HEK293T (cell line): ENCODE results near the gene PPP2R3A.
"Not testable (repeated sequence)": the region's sequence is repeated elsewhere in the genome, so short reads cannot be mapped to it uniquely, and the experiment has no call there.

Experiments
- CTCF ChIA-PET: fragments of 350-600 bp; formaldehyde crosslinking; extraction: SDS; loops from one replicate; lab custom pipeline; 2021; ENCODE audit warnings: antibody characterized with exemption, inconsistent platforms; lab: Yijun Ruan, JAX
- POLR2A ChIA-PET: fragments of 350-600 bp; formaldehyde crosslinking; extraction: SDS; loops from one replicate; lab custom pipeline; 2020; ENCODE audit warnings: antibody characterized with exemption, inconsistent platforms; lab: Yijun Ruan, JAX
- DNase-seq: peaks from one replicate; pipeline ENCODE4 v3.0.0; 2012; ENCODE audit warnings: mixed read lengths; ENCODE audit errors: extremely low spot score
- ARNT ChIP-seq: fragments of 450-650 bp; IDR thresholded peaks from 2 replicates; pipeline ENCODE4 v1.6.1; 2017; ENCODE audit warnings: mild to moderate bottlenecking
- BHLHE40 ChIP-seq: fragments of 450-650 bp; IDR thresholded peaks from 2 replicates; pipeline ENCODE4 v1.6.1; 2016; ENCODE audit warnings: mild to moderate bottlenecking, moderate library complexity, borderline replicate concordance
- CTBP1 ChIP-seq: fragments of 450-650 bp; IDR thresholded peaks from 2 replicates; pipeline ENCODE4 v1.6.1; 2016; ENCODE audit warnings: borderline replicate concordance
- ELF4 ChIP-seq: fragments of 450-650 bp; IDR thresholded peaks from 2 replicates; pipeline ENCODE4 v1.6.1; 2017; ENCODE audit warnings: antibody characterized with exemption
- FOXA1 ChIP-seq: fragments of 450-650 bp; IDR thresholded peaks from 2 replicates; pipeline ENCODE4 v1.6.1; 2016; ENCODE audit warnings: mild to moderate bottlenecking
- FOXK2 ChIP-seq: fragments of 450-650 bp; IDR thresholded peaks from 2 replicates; pipeline ENCODE4 v1.6.1; 2016; ENCODE audit warnings: mild to moderate bottlenecking
- FOXM1 ChIP-seq: fragments of 450-650 bp; IDR thresholded peaks from 2 replicates; pipeline ENCODE4 v1.6.1; 2017; ENCODE audit warnings: mild to moderate bottlenecking, borderline replicate concordance
- HDGF ChIP-seq: fragments of 450-650 bp; IDR thresholded peaks from 2 replicates; pipeline ENCODE4 v1.6.1; 2017; ENCODE audit warnings: antibody characterized with exemption, borderline replicate concordance
- L3MBTL2 ChIP-seq: fragments of 450-650 bp; conservative IDR thresholded peaks from 2 replicates; pipeline ENCODE4 v1.6.1; 2016; ENCODE audit warnings: mild to moderate bottlenecking
- LEF1 ChIP-seq: fragments of 450-650 bp; IDR thresholded peaks from 2 replicates; pipeline ENCODE4 v1.6.1; 2017; ENCODE audit warnings: mild to moderate bottlenecking, borderline replicate concordance
- NFRKB ChIP-seq: fragments of 450-650 bp; IDR thresholded peaks from 2 replicates; pipeline ENCODE4 v1.6.1; 2016; ENCODE audit warnings: mild to moderate bottlenecking, moderate library complexity
- SP1 ChIP-seq: fragments of 450-650 bp; IDR thresholded peaks from 2 replicates; pipeline ENCODE4 v1.6.1; 2017
- SUZ12 ChIP-seq: fragments of 450-650 bp; IDR thresholded peaks from 2 replicates; pipeline ENCODE4 v1.6.1; 2016; ENCODE audit warnings: mild to moderate bottlenecking
- TARDBP ChIP-seq: fragments of 450-650 bp; IDR thresholded peaks from 2 replicates; pipeline ENCODE4 v1.6.1; 2016
- ZNF384 ChIP-seq: fragments of 450-650 bp; IDR thresholded peaks from 2 replicates; pipeline ENCODE4 v1.6.1; 2016
- TF ChIP-seq, protein P1 (sequence below): fragments of 450-650 bp; IDR thresholded peaks from 2 replicates; pipeline ENCODE4 v1.6.1; 2016

The PPP2R3A gene

DNA sequence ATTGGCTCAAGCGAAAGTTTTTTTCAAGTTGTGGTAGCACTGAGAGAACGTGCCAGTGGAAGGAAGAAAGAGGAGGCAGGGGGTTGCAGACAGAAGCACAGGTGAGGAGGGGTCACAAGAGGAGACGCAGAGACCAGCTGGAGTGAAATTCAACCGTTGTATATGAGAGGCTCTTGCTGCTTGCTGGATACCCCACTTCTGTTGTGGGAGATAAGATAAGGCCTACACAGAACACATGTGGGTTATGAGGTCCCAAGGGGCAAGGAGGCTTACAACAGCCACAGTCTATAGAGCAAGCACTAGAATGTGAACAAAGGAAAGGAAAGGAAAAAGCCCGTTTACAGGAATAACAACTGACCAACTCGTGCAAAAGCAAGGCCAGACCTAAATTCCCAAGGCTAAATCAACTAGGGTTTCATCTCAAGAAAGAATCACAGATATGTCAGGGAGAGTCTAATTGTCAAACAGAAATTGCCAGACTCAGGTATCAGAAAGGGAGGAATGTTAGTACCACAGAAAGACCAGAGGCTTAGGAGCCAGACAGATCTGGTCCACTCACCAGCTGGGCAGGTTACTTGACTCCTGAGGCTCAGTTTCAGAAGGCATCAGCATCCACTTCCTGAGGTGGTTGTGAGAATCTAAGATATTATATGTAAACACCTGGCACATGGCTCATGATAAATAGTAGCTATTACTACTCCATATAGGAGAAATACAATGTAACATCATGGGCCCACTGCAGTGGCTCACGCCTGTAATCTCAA lies 169.7 kb downstream of the PPP2R3A start:
- CTCF ChIA-PET, result no interaction called here
- TF ChIP-seq SUZ12 (no peak), NFRKB (no peak), CTBP1 (no peak), FOXM1 (no peak), ARNT (no peak), BHLHE40 (no peak), LEF1 (no peak), SP1 (no peak), HDGF (no peak), ZNF384 (no peak)
- POLR2A ChIA-PET, result no interaction called here
- DNase-seq, result no peak

DNA sequence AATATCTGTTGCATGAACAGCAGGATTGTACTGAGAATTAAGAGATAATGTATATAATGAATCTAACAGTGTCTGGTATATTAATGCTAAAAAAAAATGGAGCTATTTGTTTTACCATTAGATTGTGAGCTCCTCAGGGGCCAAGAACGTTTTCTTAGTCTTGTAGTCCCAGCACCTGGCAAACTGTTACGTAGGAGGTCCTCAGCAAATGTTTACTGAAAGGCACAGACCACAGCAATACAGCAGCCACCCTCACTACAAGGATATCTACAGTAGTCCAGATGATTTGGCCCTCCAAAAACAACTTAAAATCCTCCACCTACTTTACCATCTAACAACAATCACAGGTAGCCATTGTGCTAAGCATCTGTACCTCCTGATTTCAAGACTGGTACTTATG lies 170.9 kb downstream of the PPP2R3A start:
- POLR2A ChIA-PET, result interaction anchor here (1.2 kb wide), 1 partner anchor 60 kb away, joined by 4 read pairs; the partner anchor contains the start of gene MSL2
- TF ChIP-seq ARNT (no peak), FOXA1 (no peak), ELF4 (no peak), CTBP1 (no peak)
- DNase-seq, result no peak
- CTCF ChIA-PET, result interaction anchor here (0.5 kb wide), 1 partner anchor 41 kb away, joined by 3 read pairs; no protein-coding TSS in a partner anchor

DNA sequence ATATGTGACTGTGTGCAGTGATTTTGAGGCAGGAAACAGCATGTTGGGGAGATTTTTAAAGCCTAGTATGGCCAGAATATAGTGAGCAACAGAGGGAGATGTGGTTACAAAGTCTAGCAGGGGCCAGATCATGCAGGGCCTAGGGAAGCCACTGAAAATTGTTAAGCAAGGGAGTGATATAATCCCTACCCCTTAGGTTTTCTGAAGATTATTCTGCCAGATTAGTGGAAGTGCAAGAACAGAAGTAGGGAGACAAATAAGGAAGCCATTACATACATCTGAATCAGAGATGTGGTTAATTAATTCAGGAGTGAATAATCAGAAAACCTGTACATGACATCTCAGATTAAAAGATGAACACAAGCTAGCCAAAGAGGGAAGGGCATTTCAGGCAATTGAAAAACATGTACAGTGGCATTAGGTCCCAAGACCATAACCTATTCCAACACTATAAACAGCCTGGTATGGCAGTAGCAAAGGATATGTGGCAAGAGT lies 175.8 kb downstream of the PPP2R3A start:
- no peak for DNase-seq
- ChIA-PET POLR2A (no interaction called here), CTCF (no interaction called here)
- TF ChIP-seq LEF1, result no peak

DNA sequence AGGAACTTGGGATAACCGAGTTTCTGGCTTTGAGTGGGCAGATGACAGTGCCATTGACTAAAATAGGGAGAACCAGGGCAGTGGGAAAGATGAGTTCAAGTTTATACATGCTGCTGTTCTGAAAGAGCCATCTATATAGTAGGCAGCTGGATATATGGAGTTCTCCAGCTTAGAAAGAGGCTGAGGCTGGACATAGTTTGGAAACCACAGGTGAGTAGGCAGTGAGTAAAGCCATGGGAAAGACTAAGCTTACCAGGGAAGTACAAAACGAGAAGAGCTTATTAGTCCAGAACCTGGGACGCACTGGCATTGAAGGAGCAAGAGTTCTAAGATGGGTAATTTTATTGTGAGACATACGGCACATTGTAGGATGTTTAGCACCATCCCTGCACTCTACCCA lies 176.4 kb downstream of the PPP2R3A start:
- no peak for TF ChIP-seq SUZ12

DNA sequence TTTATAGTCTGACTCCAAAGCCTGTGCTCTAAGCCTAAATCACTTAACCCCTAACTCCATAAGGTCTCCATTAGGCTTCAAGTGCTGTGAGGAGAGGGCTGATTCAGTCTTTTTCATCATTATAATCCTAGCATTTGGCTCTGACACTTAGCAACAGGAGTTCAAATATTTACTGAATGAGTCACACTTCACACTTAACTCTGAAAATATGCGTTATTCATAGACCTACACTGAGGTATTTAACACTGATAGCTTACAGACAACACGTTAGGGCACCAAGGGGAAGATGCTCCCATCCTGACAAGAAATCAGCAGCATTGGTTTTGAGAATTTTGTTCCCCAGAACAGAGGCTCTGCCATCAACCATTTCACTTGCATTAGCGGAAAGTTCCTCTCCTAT lies 177.1 kb downstream of the PPP2R3A start:
- ChIA-PET CTCF (no interaction called here), POLR2A (interaction anchor here (1.0 kb wide), 1 partner anchor 54 kb away, joined by 3 read pairs; the partner anchor contains the start of gene MSL2)
- no peak for DNase-seq

More for the DNA sequence above, 176.4 kb downstream of the PPP2R3A start:
- CTCF ChIA-PET, result no interaction called here
- POLR2A ChIA-PET, result no interaction called here
- no peak for DNase-seq

DNA sequence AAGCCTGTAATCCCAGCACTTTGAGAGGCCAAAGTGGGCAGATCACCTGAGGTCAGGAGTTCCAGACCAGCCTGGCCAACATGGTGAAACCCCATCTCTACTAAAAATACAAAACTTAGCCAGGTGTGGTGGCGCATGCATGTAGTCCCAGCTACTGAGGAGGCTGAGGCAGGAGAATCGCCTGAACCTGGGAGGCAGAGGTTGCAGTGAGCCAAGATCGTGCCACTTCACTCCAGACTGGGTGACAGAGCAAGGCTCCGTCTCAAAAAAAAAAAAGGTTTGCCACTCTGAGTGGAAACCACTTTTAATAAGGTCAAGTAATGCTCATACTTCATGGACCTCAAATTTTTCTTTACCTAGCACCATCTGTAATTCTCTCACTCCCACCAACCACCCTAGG lies 178.9 kb downstream of the PPP2R3A start:
- ChIA-PET POLR2A (interaction anchor here (1.1 kb wide), 1 partner anchor 45 kb away, joined by 3 read pairs; no protein-coding TSS in a partner anchor), CTCF (interaction anchor here (0.6 kb wide), 1 partner anchor 11 kb away, joined by 4 read pairs; no protein-coding TSS in a partner anchor)
- not testable (repeated sequence) for DNase-seq

More for the DNA sequence above, 177.1 kb downstream of the PPP2R3A start:
- TF ChIP-seq TARDBP (no peak), CTBP1 (no peak), ELF4 (no peak), FOXK2 (no peak), FOXM1 (no peak), HDGF (no peak), LEF1 (no peak), L3MBTL2 (no peak), FOXA1 (no peak), NFRKB (no peak), BHLHE40 (no peak), ZNF384 (no peak), SUZ12 (no peak), ARNT (no peak), SP1 (no peak)
- TF ChIP-seq, protein P1, sequence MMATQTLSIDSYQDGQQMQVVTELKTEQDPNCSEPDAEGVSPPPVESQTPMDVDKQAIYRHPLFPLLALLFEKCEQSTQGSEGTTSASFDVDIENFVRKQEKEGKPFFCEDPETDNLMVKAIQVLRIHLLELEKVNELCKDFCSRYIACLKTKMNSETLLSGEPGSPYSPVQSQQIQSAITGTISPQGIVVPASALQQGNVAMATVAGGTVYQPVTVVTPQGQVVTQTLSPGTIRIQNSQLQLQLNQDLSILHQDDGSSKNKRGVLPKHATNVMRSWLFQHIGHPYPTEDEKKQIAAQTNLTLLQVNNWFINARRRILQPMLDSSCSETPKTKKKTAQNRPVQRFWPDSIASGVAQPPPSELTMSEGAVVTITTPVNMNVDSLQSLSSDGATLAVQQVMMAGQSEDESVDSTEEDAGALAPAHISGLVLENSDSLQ, result no peak

DNA sequence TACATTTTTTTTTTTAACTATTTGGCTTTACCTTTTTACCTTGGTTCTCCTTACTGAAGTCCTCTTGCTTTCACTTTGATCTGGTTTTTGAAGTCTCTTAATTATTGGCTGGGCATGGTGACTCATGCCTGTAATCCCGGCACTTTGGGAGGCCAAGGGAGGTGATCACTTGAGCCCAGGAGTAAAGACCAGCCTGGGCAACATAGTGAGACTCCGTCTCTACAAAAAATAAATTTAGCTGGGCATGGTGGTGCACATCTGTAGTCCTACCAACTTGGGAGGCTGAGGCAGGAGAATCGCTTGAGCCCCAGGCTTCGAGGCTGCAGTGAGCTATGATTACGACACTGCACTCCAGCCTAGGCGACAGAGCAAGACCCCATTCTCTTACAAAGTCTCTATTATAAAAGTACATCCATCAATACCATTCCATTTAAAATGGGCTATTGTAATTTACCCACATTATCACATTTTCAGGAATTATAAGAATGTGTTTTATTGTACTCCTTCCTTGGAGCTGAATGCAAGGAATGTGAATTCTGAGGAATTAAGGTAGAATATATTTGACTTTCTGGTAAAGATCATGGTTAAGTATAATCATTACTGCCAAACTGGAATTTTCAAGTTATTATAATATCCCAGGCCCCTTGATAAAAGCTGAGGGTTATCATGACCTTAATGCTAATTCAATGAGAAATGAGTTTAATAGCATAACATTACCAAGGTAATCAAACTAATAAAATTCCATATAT lies 181.6 kb downstream of the PPP2R3A start:
- DNase-seq, result no peak
- ChIA-PET POLR2A (no interaction called here), CTCF (no interaction called here)
- no peak for TF ChIP-seq FOXA1
- TF ChIP-seq FOXK2, result no peak
- no peak for TF ChIP-seq TARDBP
- no peak for TF ChIP-seq NFRKB
- TF ChIP-seq ZNF384, result no peak
- no peak for TF ChIP-seq LEF1
- no peak for TF ChIP-seq ELF4
- TF ChIP-seq, protein P1, result no peak
- TF ChIP-seq L3MBTL2, result no peak
- TF ChIP-seq SP1, result no peak
- no peak for TF ChIP-seq ARNT
- TF ChIP-seq HDGF, result no peak
- no peak for TF ChIP-seq CTBP1
- no peak for TF ChIP-seq BHLHE40
- no peak for TF ChIP-seq SUZ12
- TF ChIP-seq FOXM1, result no peak
